Measurements from ENCODE around the gene POC1A. TPM values are rescaled to one million over a fixed set of nuclear protein-coding genes. Genes with fewer than 3 reads are reported as not detected.
A peak's percentile ranks its signal among the peaks of the same experiment; 100 is the strongest.

POC1A gene
- total RNA-seq, 1 donor from 2014 or later, result 1.7 TPM

GRCh38 chr3:52120556-52121463, 33.4 kb downstream of the POC1A start:
- ATAC-seq (no peak), DNase-seq (ENCODE audit: missing footprints) (no peak)
- intact Hi-C loops (cut with DNase I), result no loop called here

- intact Hi-C loops (cut with DNase I), result no loop called here
- ATAC-seq, result no peak
- no peak for DNase-seq (ENCODE audit: missing footprints)
These were observed 34.4 kb downstream of the POC1A start for GRCh38 chr3:52119826-52120225.

- no peak for DNase-seq (ENCODE audit: missing footprints)
- intact Hi-C loops (cut with DNase I), result no loop called here
- no peak for ATAC-seq
These were observed 35.1 kb downstream of the POC1A start for GRCh38 chr3:52119099-52119498.

GRCh38 chr3:52118156-52118875, 35.9 kb downstream of the POC1A start:
- ATAC-seq (no peak), DNase-seq (ENCODE audit: missing footprints) (no peak)
- intact Hi-C loops (cut with DNase I), result no loop called here

- intact Hi-C loops (cut with DNase I), result no loop called here
- DNase-seq (ENCODE audit: missing footprints), result no peak
- ATAC-seq, result no peak
These were observed 36.7 kb downstream of the POC1A start for GRCh38 chr3:52117537-52117936.

- DNase-seq (ENCODE audit: missing footprints) (no peak), ATAC-seq (no peak)
- intact Hi-C loops (cut with DNase I), result no loop called here
These were observed 42.2 kb downstream of the POC1A start for GRCh38 chr3:52112056-52112455.

GRCh38 chr3:52110502-52110901, 43.7 kb downstream of the POC1A start:
- ATAC-seq (no peak), DNase-seq (ENCODE audit: missing footprints) (no peak)
- intact Hi-C loops (cut with DNase I), result no loop called here

GRCh38 chr3:52109611-52110301, 44.5 kb downstream of the POC1A start:
- DNase-seq (ENCODE audit: missing footprints) (no peak), ATAC-seq (no peak)
- intact Hi-C loops (cut with DNase I), result loop anchor here (2.0 kb wide), 2 partner anchors 43 to 53 kb away; partner anchors contain the start of gene DUSP7

GRCh38 chr3:52108302-52109232, 45.7 kb downstream of the POC1A start:
- intact Hi-C loops (cut with DNase I), result loop anchor here (2.0 kb wide), 2 partner anchors 42 to 52 kb away; partner anchors contain the start of gene DUSP7
- no peak for DNase-seq (ENCODE audit: missing footprints)
- peak; percentile 69 for ATAC-seq

- intact Hi-C loops (cut with DNase I), result no loop called here
- ATAC-seq (no peak), DNase-seq (ENCODE audit: missing footprints) (peak; percentile 45)
These were observed 47.1 kb downstream of the POC1A start for GRCh38 chr3:52106951-52107611.

- DNase-seq (ENCODE audit: missing footprints) (no peak), ATAC-seq (no peak)
- intact Hi-C loops (cut with DNase I), result no loop called here
These were observed 49.3 kb downstream of the POC1A start for GRCh38 chr3:52104684-52105640.

- intact Hi-C loops (cut with DNase I), result no loop called here
- no peak for ATAC-seq
- no peak for DNase-seq (ENCODE audit: missing footprints)
These were observed 51.3 kb downstream of the POC1A start for GRCh38 chr3:52102934-52103333.

GRCh38 chr3:52099001-52099401, 55.2 kb downstream of the POC1A start:
- peak; percentile 60 for ATAC-seq

GRCh38 chr3:52097851-52098507, 56.2 kb downstream of the POC1A start:
- ATAC-seq, result no peak
- no peak for DNase-seq (ENCODE audit: missing footprints)
- intact Hi-C loops (cut with DNase I), result no loop called here

More at GRCh38 chr3:52099001-52099401, 55.2 kb downstream of the POC1A start:
- DNase-seq (ENCODE audit: missing footprints), result peak; percentile 34
- intact Hi-C loops (cut with DNase I), result no loop called here

- ATAC-seq, result no peak
- intact Hi-C loops (cut with DNase I), result no loop called here
- no peak for DNase-seq (ENCODE audit: missing footprints)
These were observed 58.0 kb downstream of the POC1A start for GRCh38 chr3:52095990-52096775.

Data from Right ventricle myocardium inferior (tissue), 1 donor.